Activated CD4-positive, alpha-beta T cell treated with anti-CD3 and anti-CD28 coated beads, Interleukin-2, amount 50 U/mL, for 4 hours (primary cell): ENCODE data around the gene ELOVL7.
"Not testable (repeated sequence)": the region's sequence is repeated elsewhere in the genome, so short reads cannot be mapped to it uniquely, and the experiment has no call there.

Experiments used
- DNase-seq, 2 experiments: peaks; one replicate each; pipeline ENCODE4 v3.0.0-alpha.2; 2020

ELOVL7 gene

DNA sequence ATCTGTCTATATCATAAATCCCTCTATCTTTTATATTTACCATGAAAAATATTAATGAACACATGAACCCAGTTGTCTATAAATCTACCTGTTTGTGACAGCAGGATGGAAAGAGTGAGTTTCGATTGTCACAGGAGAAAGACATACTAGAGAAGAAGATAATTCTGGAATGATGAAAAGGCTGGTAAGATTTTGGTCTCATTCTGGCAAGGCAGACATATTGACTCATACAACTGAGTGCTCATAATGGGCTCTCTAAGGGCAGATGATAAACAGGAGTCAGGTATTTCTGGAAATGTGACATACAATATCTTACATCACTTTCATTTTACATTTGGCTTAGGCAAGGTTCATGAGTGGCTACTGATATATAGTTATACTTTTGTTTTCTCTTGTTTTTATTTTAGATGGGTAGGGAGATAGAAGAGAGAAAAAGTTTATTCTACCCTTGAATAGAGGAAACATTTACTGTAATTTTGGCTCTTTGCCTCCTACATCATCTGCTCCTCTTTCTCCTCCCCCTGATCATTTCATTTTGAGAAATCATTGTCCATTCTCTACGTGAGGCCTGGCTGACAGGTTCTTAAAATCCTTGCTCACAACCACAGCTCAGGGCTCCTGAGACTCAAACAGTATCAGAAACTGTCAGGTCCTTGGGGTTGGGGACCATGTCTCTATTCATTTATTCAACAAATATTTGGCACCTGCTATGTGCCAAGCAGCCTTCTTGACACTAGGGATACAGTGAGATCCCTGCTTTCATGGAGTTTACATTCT, 14.4 kb downstream of the ELOVL7 start:
- DNase-seq: no peak

DNA sequence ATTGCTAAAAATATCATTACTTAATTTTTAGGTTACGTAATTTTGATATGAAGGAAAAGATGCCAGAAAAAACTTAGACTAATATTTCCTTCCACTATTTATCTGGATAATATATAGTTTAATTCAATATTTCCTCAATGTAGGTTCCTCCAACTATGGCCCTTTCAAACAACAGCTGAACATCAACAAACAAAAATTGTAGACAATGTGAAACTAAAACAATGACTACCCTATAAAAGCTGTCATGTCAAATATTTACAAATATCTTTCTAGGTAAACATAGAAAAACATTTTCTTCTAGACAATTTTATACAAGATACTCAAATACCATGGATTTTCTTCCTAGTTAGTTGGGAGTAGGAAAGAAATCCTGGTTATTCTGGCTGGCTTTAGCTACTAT, 16.9 kb downstream of the ELOVL7 start:
- no peak for DNase-seq

DNA sequence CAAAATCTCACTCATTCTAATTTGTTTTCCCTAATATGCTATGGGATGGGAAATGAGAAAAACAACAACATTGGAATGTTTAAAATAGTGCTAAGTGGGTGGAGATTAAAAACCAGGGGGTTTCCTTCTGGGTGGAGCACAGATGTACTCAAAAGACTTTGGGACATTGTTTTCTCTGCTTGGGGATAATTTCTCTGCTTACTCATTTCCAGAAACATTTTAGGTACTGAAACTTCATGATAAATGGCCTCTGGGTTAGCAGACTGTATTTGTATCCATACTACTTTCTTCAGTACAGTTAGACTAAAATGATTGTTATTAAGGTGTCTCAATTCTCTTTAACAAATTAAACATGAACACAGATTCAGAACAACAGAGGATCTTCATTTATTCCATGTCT, 17.4 kb downstream of the ELOVL7 start:
- DNase-seq: no peak

DNA sequence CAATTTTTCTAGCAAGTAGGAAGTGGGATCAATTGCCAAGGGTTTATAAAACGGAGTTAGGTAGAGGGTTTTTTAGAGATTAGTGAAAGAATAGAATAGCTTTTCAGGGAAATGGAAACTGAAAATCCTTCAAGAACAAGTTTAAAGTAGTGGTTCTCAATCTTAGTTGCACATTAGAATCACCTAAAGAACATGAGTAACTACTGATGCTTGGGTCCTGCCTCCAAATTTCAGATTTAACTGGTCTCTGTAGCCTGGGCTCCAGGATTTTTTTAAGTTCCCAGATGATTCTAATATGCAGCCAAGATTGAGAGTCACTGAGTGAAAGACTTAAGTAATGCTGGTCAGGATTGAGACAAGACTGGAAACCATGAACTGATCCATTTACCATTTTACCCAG, 20.5 kb downstream of the ELOVL7 start:
- no peak for DNase-seq

DNA sequence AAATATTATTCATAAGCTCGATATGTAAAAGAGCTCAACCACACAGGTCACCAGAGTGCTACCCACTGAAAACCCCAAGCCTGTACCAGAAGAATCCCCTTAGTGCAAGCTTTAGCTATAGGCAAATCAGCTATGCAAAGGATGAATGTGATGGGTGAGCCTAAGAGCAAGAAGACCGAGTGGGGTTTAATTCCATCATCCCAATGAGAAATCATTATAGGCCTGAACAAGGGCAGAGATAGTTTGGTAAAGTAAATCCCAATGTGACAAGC, 21.8 kb downstream of the ELOVL7 start:
- no peak for DNase-seq

DNA sequence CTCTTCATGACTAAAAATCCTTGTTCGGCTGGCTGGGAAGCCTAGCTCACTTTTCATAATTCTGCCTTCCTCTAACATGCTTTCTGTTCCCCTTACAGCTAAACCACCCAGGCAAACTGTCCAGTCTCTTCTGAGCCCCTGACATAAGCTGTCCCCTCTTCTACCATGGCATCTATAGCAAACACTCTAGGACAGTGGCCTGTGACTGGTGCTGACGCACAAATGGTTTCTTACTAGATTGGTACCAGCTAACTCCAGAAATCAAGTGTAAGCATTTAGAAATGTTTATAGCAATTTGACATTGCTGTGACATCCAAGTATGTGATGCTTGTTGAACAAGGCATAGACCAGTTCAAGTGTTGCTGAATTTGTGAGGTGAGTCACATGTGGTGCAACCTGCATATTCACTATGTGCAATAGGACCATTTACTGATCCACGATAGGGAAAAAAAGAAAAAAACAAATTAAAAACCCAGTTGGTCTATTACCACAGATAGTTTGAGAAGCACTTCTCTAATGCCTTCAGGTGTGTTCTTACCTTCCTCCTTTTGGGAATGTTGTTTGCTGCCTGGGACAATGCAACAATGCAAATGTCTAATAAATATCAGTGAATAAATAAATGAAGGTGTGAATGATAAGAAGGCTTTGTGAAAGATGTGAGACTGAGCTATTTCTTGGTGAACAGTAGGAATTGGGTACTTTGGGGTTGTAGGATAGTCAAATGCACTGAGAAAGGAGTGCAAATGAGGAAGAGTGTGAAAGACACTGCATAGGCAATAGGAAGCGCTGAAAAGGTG, 22.4 kb downstream of the ELOVL7 start:
- no peak for DNase-seq

DNA sequence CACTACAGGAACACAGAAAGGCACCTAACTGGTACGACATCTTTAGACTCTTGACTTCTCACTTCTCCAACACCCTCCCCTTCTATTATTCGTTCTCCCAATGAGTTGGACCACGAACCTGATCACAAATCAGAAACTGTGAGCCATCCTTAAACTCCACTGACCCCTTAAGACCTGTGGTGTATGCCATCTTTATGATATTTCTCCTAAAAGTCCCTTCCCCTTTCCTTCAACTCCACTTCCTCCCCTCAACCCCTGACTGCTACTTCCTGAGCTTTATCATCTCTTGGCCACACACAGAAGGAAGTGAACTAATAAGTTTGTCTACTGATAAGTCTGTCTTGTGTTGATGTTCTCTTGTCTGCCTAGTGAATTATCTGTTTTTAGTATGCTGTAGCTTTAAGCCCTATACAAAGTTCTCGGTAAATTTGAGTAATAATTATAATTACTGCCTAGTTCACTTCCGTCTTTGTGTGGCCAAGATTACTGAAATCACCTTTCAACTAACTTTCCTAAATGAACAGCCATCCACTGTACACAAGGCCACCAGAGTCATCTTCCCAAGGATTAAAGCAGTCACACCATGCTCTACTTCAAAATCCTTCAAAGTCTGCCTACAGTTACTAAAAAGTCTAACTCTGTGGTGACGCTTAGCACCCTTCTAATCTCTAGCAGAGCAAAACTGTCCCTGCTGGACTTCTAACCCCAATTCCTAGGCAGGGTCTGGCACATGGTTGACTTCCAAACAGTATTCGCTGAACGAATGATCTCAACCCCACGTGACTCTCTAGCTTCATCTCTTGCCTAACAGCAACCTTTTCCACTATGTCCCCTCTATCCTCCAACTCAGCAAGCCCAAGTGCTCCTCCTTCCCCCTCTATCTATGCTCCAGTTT, 23.2 kb downstream of the ELOVL7 start:
- no peak for DNase-seq

DNA sequence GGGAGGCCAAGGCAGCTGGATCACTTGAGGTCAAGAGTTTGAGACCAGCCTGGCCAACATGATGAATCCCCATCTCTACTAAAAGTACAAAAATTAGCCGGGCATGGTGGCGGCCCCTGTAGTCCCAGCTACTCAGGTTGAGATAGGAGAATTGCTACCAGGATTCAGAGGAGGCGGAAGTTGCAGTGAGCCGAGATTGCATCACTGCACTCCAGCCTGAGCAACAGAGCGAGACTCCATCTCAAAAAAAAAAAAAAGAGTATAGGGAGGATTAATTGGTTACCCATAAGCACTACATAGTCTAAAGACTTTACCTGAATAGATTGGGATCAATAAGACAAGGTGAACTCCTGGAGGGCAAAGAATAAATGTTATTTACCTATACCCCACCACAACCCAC, 27.9 kb downstream of the ELOVL7 start:
- not testable (repeated sequence) for DNase-seq

DNA sequence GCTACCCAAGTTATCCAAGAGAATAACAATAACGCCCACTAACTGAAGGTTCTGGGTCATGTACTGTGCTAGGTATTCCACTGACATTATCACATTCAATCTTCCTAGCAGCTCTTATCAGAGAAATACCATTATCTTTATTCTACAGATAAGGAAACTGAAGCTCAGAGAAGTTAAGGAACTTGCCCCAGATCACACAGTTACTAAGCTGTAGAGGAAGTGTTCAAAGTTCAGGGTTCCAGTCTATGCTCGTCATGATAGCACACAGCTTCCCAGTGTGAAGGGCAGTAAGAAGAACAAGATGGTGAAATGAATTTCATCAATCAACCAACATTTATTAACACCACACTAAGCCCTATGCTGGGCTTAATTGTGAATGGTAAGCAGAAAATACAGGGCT, 29.6 kb downstream of the ELOVL7 start:
- no peak for DNase-seq

DNA sequence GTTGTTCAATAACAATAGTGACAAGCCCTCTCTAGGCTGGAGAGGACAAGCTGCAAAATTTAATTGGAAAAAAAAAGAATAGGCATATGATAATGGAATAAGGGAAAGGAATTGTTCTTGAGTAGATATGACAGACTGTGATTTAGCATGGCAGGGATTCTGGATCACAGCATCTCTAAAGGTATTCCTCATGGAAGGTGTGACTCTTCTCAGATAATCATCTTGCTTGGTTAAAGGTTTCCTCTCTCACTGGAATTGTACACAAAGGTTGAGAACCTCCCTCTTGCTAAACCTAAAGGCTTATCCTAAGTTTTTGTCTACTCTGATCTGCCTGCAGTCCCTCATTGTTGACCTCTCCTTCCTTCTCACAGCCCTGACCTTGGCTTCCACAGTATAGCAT, 31.6 kb downstream of the ELOVL7 start:
- DNase-seq: no peak

DNA sequence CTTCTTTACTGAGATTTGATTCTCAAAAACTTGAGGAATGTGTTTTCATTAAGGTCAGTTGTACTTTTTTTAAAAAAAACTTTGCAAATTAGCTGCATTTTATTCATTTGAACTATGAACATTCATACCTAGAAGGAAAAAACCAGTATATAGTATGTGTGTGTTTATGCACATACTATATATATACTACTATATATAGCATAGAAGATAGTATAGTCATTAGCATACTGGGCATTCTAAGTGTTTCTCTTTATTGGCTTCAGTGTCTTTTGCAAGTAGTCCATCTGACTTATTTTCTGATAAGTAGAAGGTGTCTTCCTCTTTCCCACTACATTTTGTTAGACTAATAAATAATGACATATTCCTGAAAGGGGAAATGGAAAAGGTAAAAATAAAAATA, 33.0 kb downstream of the ELOVL7 start:
- DNase-seq: no peak

DNA sequence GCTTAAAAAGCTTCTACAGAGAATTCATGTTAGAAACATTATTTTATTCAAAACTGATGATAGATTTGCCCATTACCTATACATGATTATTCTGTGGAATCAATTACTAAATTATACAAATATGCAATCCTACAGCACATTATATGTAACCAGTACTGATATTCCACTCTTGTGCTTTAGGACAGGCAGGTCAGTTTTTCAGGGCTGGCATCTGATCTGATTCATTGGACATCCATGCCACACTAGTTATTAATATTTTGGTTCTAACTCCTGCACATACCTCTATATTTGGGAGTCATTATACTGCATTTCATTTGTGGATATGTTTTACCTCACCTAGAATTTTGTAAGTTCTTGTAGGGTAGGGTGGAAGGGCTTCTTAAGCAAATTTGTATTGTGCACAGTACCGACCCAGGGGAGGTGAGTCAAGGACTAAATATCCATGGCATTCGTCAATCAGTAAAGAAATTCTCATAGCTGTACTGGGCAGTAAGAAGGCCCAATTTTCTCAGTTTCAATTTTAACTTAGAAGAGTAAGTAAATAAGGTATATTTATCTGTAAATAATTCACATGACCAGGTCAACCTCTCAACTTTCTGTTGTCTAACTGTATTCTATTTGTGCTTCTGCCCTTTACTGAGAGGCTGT, 33.5 kb downstream of the ELOVL7 start:
- no peak for DNase-seq

DNA sequence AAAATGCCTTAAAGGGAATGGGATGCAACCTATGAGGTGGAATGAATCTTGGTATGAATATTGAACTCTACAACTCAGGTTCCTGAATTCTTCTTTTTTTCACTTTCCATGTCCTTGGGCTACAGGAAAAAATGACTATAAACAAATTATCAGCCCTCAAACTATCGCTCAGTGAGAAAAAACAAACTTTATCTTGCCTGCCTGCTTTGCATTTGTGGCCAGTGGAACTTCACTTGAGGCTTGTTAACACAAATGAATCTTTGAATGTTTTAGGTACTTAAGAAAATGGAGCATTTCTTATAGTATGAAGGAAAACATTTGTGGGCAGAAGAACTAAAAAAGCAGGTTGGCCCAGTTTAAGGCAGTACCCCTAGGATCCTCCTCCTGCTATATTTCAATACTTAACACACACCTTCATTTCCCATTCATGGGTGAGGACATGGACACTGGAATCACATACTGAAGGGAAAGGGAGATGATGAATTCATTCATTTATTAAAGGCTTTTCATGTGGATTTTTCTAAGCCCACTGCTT, 34.1 kb downstream of the ELOVL7 start:
- no peak for DNase-seq

DNA sequence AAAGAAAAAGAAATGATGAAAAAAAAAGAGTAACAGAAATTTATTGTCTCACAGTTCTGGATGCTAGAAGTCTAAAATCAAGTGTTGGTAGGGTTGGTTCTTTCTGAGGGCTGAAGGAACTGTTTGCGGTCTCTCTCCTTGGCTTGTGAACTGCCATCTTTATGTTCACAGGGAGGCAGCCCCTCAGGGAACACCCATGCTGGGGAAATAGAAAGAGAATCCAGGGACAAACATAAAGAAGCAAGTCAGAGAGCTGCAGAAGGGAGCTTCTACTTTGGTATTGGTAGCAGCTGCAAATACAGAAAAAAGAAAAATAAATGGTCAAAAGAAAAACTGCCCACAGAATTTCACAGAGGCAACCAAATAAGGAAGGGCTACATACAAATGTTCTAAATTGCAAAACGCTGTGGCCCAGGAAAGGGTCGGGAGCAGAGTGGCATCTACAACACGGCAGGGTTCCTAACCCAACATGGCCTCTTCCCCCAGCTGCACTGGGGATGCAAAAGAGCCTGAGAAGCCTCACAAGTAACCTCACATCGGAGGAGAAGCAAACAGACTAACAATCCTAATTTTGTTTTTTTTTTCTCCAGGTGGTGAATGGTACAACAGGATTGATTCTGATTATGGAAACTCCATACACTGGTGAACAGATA, 37.4 kb downstream of the ELOVL7 start:
- no peak for DNase-seq

DNA sequence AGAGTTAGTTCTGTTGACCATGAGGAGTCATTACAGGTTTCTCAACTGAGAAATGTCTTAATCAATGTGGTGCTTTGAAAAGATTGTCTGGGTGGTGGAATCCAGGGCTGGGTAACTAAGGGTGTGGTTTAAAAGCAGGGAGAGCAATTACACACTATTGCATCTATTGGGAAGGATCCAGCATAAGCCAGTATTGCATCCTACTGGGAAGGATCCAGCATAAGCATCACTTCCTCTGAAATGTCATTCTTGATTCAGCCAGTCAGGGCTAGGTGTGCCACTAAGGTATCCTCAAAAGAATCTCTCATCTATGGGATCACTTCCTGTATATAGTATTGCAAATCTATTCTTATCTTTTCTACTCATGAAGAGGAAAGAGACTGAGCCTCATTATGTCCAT, 38.6 kb downstream of the ELOVL7 start:
- no peak for DNase-seq

DNA sequence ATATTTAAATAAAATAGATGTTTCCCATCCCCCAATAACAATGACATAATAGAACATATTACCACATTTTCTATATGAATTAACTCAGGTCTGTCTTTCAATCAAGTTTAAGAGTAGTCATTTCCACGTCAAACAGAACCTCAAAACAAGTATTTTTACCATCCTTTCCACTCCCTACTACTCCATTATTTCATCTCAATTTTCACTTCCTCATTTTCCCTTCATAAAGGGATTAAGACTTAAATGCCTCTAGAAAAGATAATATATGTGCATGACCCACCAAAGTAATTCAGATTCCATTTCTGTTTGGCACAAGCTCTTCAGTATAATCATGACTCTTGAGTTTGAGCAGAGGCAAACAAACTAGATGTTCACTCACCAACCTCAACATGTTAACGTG, 40.4 kb downstream of the ELOVL7 start:
- no peak for DNase-seq

DNA sequence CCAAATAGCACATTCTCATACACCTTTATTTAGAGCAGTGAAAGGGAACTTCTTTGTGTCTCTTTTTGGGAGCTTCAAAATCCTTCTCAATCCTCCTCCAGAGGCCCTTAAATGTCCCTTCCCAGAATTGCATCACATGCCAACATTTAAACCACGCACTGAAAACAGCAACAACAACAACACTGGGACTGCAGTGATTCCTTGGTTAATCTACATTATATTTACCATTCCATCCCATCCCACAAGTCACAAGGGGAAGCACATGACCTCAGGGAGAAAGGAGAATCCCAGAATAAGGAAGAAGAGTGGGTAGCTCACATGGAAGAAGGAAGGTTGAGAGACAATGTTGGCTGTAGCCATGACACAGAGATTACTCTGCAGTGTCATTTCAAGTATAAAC, 41.1 kb downstream of the ELOVL7 start:
- no peak for DNase-seq

DNA sequence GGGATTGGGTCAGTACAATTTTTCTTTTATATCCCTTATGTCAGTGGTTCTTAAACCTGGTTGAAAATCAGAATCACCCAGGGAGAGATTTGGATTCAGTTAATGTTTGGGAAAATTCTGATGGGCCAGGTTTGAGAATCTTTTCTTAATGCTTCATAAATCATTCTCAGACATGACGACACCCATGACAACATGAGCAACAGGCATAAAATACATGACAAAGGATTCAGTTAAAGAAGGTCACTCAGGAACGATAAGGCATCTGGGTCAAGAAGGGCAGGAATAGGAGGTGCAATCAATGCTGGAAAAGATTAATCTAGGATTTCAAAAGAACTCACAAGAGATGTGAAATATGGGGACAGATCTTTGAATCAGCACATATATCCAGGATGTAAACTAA, 41.8 kb downstream of the ELOVL7 start:
- no peak for DNase-seq

DNA sequence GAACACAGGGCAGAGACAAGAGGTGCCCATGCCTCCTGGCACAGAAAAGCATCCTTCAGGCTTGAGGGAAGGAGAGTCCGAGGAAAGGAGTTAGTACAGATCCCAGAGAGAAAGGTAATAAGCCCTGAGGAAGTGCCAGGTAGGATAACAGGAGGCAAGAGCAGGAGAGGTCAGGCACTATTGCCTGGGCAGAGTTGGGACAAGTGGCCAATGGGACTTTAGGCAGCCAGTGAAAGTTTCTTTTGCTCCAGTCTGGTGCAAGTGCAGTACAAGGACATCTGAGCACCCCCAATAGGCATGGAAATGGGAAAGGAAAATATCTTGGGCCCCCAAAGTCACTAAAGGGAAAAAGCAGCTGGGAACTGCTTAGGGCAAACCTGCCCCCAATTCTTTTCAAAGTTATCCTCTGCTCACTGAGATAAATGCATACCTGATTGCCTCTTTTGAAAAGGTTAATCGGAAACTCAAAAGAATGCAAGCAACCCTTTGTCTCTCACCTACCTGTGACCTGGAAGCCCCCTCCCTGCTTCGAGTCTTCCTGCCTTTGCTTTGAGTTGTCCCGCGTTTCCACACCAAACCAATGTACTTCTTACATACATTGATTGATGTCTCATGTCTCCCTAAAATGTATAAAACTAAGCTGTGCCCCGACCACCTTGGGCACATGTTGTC, 46.5 kb downstream of the ELOVL7 start:
- DNase-seq: no peak

DNA sequence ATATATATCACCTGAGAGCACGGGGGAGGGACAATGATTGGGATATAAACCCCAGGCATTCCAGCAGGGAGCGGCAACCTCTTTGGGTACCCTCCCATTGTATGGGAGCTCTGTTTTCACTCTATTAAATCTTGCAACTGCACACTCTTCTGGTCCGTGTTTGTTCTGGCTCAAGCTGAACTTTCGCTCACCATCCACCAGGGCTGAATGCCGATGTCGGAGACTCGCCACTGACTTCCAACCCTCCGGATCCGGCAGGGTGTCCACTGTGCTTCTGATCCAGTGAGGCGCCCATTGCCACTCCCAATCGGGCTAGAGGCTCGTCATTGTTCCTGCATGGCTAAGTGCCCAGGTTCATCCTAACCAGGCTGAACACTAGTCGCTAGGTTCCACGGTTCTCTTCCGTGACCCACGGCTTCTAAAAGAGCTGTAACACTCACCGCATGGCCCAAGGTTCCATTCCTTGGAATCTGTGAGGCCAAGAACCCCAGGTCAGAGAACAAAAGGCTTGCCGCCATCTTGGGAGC, 48.6 kb downstream of the ELOVL7 start:
- DNase-seq: not testable (repeated sequence)

DNA sequence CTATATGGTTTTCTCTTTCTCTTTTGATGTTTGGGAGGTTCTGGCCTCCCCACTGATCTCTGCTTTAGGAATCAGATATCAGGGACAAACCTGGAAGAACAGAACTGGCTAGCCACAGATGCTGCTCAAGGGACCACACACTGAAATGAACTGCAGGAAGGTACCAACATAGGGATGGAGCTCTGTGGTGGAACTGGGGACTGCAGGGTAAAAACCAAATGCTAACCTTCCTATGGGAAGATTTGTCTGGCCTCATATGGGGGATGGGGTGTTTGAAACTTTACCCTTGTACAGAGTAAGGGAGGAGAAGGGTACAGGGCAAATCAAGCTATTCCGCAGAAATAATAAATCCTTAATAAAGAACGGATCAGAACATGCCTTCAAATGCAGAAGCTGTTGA, 49.4 kb downstream of the ELOVL7 start:
- no peak for DNase-seq

DNA sequence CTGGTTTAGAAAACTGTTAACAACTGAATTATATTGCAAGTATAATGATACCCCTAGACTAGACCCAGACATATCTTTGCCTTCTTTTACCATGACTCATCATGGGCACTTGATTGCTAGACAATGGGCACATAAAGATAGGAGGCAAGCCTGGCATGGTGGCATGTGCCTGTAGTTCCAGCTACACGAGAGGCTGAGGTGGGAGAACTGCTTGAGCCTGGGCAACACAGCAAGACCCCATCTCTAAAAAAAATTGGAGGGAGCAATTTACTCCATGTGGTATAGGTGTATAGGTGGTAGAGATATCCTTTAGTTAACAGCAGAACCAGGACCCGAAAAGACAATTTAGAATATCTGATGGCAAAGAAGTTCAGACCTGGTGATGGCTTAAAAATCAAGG, 51.6 kb downstream of the ELOVL7 start:
- DNase-seq: no peak
